Mucosa of stomach (tissue), 1 donor: Measurements from ENCODE around the gene PLCH2.

Experiments
- H3K27me3 ChIP-seq: one replicate; pipeline ENCODE4 v1.7.0; 2013; ENCODE audit warnings: mild to moderate bottlenecking, low read length; ENCODE audit not compliant: control insufficient read depth, insufficient read depth
- H3K36me3 ChIP-seq: one replicate; pipeline ENCODE4 v1.7.0; 2013; ENCODE audit warnings: low read length; ENCODE audit not compliant: control insufficient read depth, insufficient read depth
- H3K4me1 ChIP-seq: one replicate; pipeline ENCODE4 v1.7.0; 2013; ENCODE audit warnings: mild to moderate bottlenecking, low read length; ENCODE audit not compliant: control insufficient read depth, insufficient read depth
- H3K4me3 ChIP-seq: one replicate; pipeline ENCODE4 v1.7.0; 2013; ENCODE audit warnings: low read length
- H3K9ac ChIP-seq: one replicate; pipeline ENCODE4 v1.7.0; 2013; ENCODE audit warnings: mild to moderate bottlenecking, low read length, moderate library complexity
- H3K9me3 ChIP-seq: one replicate; pipeline ENCODE4 v1.7.0; 2013; ENCODE audit warnings: mild to moderate bottlenecking, low read length, moderate library complexity; ENCODE audit not compliant: control insufficient read depth
- donor health status: Pancreatic carcinoma.

The PLCH2 gene

GRCh38 chr1:2474104-2474844, 1.8 kb upstream of the PLCH2 start:
- Histone ChIP-seq H3K4me1 (no peaks in the 10 kb centered on the region), H3K4me3 (no peak overlapping the region), H3K9ac (no peak overlapping the region), H3K36me3 (no peaks in the 10 kb centered on the region), H3K27me3 (no peaks in the 10 kb centered on the region), H3K9me3 (no peaks in the 10 kb centered on the region)

GRCh38 chr1:2474933-2475371, 1.1 kb upstream of the PLCH2 start:
- Histone ChIP-seq H3K4me1 (no peaks in the 10 kb centered on the region), H3K9me3 (no peaks in the 10 kb centered on the region), H3K27me3 (no peaks in the 10 kb centered on the region), H3K36me3 (no peaks in the 10 kb centered on the region), H3K9ac (no peak overlapping the region), H3K4me3 (no peak overlapping the region)

- Histone ChIP-seq H3K4me3 (no peak overlapping the region), H3K9ac (no peak overlapping the region), H3K4me1 (no peaks in the 10 kb centered on the region), H3K27me3 (no peaks in the 10 kb centered on the region), H3K9me3 (no peaks in the 10 kb centered on the region), H3K36me3 (no peaks in the 10 kb centered on the region)
Measured at GRCh38 chr1:2475571-2475970, 518 bp upstream of the PLCH2 start.

DNA sequence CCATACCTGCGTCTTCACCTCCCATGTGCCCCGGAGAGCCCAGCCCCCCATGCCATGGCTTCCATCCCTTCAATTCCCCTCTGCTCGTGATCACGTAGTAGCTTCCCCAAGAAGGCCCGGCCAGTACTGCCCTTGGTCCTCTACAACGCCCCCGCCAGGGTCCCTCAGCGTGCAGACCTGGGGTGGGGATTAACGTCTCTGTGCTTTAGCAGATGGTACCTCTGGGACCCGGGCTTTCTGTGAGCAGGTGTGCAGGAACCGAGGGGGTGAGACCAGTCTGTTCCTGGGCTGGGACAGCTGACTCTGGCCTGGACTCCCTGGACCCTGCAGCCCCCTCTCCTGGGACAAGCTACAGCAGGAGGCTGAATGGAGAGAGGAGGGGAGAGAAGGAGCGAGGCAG, 1.2 kb downstream of the PLCH2 start:
- H3K36me3 ChIP-seq = no peaks in the 10 kb centered on the region
- H3K9me3 ChIP-seq = no peaks in the 10 kb centered on the region
- H3K4me3 ChIP-seq = no peak overlapping the region
- H3K9ac ChIP-seq = no peak overlapping the region
- no peaks in the 10 kb centered on the region for H3K4me1 ChIP-seq
- H3K27me3 ChIP-seq = no peaks in the 10 kb centered on the region

GRCh38 chr1:2477791-2478499, 1.9 kb downstream of the PLCH2 start:
- H3K9ac ChIP-seq = no peak overlapping the region
- no peaks in the 10 kb centered on the region for H3K27me3 ChIP-seq
- no peaks in the 10 kb centered on the region for H3K4me1 ChIP-seq
- H3K36me3 ChIP-seq = no peaks in the 10 kb centered on the region
- no peak overlapping the region for H3K4me3 ChIP-seq
- no peaks in the 10 kb centered on the region for H3K9me3 ChIP-seq

DNA sequence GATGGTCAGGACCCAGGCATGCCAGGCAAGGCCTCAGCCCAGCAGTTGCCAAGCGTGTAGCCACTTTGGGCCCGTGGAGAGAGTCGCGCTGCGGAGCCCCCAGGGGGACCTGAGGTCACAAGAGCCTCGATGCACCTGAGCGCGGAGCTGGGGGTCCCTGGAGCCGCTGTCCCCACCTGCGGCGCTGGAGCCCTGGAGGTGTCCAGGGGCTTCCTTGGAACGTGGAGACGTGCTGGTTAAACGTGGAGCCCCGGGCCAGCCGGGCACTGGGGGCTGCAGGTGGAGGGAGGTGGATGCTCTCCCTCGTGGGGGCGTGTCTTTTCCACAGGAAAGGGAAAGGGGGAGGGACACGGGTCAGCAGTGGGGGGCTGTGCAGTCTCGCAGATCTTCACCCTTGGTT, 3.1 kb downstream of the PLCH2 start:
- no peak overlapping the region for H3K9ac ChIP-seq
- H3K27me3 ChIP-seq = no peaks in the 10 kb centered on the region

DNA sequence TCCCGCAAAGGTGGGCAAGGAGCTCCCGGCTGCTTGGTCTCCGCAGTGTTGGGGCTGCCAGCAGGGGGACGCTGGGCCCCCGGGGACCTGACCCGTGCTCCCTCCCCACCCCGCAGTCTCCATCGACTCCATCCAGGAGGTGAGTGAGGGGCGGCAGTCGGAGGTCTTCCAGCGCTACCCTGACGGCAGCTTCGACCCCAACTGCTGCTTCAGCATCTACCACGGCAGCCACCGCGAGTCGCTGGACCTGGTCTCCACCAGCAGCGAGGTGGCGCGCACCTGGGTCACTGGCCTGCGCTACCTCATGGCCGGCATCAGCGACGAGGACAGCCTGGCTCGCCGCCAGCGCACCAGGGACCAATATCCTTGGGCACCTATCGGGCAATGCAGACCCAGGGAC, 3.5 kb downstream of the PLCH2 start:
- Histone ChIP-seq H3K27me3 (no peaks in the 10 kb centered on the region), H3K4me3 (no peak overlapping the region), H3K9ac (no peak overlapping the region), H3K36me3 (no peaks in the 10 kb centered on the region), H3K9me3 (no peaks in the 10 kb centered on the region), H3K4me1 (no peaks in the 10 kb centered on the region)

More for the DNA sequence above, 3.1 kb downstream of the PLCH2 start:
- Histone ChIP-seq H3K9me3 (no peaks in the 10 kb centered on the region), H3K4me1 (no peaks in the 10 kb centered on the region), H3K36me3 (no peaks in the 10 kb centered on the region), H3K4me3 (no peak overlapping the region)

DNA sequence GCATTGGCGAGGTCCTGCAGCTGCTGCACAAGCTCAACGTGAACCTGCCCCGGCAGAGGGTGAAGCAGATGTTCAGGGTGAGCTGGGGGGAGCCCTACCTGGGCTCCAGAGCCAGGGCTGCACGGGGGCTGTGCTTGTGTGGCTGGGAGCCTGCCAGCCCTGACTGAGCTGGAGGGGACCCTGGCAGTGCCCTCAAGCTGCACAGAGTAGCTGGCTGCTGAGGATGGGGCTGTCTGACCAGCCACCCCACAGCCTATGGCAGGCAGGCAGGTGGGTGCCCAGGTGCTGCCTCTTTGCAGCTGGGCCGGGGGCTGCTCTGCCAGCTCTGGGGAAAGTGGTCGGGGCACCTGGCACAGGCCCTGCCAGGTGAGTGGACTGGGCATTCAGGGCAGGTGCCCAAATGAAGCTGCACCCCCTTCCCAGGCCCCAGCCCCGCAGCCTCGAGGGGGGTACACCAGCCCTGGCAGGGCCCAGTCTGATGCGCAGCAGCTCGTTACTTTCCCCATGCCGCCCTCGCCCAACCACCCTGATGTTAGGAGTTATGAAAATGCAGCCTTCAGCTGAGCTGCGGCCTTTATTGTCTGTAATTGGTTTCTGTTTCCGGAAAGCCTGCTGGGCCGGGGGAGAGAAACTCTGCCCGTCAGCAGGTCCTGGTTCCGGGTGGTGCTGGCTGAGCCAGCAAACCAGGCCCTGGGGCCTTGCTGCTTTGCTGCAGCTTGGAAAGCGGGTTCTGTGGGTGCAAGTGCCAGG, 4.3 kb downstream of the PLCH2 start:
- Histone ChIP-seq H3K4me3 (no peak overlapping the region), H3K36me3 (no peaks in the 10 kb centered on the region), H3K9ac (no peak overlapping the region), H3K9me3 (no peaks in the 10 kb centered on the region), H3K27me3 (no peaks in the 10 kb centered on the region), H3K4me1 (no peaks in the 10 kb centered on the region)

- no peak overlapping the region for H3K9ac ChIP-seq
- no peak overlapping the region for H3K4me3 ChIP-seq
- H3K9me3 ChIP-seq = no peaks in the 10 kb centered on the region
- H3K27me3 ChIP-seq = no peaks in the 10 kb centered on the region
- no peaks in the 10 kb centered on the region for H3K4me1 ChIP-seq
- no peaks in the 10 kb centered on the region for H3K36me3 ChIP-seq
Measured at GRCh38 chr1:2480986-2481364, 4.9 kb downstream of the PLCH2 start.

DNA sequence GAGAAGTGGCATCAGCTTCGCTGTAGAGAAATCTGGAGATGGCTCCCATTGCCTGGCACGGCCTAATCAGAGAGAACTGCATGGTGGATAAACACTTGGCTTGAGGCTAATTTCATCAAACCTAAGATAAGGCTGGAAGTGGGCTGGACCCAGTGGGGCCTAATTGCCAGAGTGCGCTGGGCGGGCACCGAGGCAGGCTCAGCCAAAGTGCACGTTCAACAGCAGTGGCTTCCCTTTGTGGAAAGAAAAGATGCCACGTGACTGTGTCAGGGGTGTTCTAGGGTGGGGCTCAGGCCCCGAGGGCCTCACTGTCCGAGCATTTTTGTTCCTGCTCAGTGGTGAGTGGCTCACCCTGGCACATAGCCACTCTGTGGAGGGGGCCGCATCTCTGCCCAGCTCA, 5.8 kb downstream of the PLCH2 start:
- no peaks in the 10 kb centered on the region for H3K9me3 ChIP-seq
- H3K4me1 ChIP-seq = no peaks in the 10 kb centered on the region
- no peaks in the 10 kb centered on the region for H3K36me3 ChIP-seq

DNA sequence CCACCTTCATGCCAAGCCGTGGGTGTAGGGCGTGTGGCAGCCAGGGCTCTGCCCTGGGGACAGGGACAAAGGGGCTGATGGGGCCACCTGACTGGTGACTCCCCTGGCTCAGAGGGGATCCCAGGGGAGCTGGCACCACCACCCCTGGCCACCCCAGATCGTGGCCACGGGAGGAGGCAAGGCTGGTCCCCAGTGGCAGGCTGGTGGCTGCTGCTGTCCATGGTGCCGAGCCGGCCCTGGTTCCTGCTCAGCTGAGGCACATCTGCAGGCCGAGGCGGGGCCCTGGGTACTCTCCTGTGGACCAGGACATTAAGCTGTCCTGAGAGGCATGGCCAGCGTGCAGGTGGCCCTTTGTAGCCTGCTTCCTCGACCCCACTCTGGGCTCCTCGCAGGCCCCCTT, 6.5 kb downstream of the PLCH2 start:
- Histone ChIP-seq H3K4me3 (no peak overlapping the region), H3K27me3 (no peaks in the 10 kb centered on the region), H3K36me3 (no peaks in the 10 kb centered on the region), H3K9me3 (no peaks in the 10 kb centered on the region), H3K9ac (no peak overlapping the region), H3K4me1 (no peaks in the 10 kb centered on the region)

More for the DNA sequence above, 5.8 kb downstream of the PLCH2 start:
- Histone ChIP-seq H3K9ac (no peak overlapping the region), H3K27me3 (no peaks in the 10 kb centered on the region), H3K4me3 (no peak overlapping the region)

DNA sequence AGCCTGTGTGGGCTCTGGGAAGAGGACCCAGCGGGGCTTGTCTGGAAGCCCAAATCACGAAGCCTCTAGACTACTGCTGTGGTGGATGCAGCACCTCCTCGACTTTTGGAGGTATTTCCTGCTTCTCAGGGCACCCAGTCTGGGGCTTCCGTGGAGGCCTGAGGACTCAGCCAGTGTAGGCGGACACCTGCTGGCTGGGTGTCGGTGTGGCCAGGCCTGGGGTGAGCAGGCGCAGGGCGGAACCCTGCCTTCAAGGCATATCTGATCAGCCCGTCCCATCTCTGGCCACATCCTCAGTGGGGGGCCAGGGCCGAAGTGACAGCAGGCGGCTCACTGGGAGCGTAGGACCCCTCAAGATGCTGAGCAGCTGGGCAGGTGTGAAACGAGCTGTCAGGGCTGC, 6.9 kb downstream of the PLCH2 start:
- Histone ChIP-seq H3K36me3 (no peaks in the 10 kb centered on the region), H3K27me3 (no peaks in the 10 kb centered on the region), H3K4me3 (no peak overlapping the region), H3K9me3 (no peaks in the 10 kb centered on the region), H3K9ac (no peak overlapping the region), H3K4me1 (no peaks in the 10 kb centered on the region)
